Gastroesophageal sphincter (tissue), 4 donors: Measurements from ENCODE around the gene TGFBR3L. TPM values are rescaled to one million over a fixed set of nuclear protein-coding genes. Genes with fewer than 3 reads are reported as not detected.

Experiments
- ATAC-seq: fragments of 150-250 bp; one replicate; pipeline ENCODE4 v1.9.1; 2016; ENCODE audit warnings: mild to moderate bottlenecking, moderate library complexity
- H3K27ac ChIP-seq, 4 donors: fragments of 200-600 bp; sonication (generic) in 3 of 4; 1 replicate in 3 of 4; 2 replicates in 1 of 4; pipeline ENCODE4 v1.5.1; 2016 to 2019
- H3K27me3 ChIP-seq: fragments of 200-600 bp; sonication (generic); one replicate; pipeline ENCODE4 v1.5.1; 2019
- H3K36me3 ChIP-seq, 2 donors: fragments of 200-600 bp; sonication (generic); one replicate each; pipeline ENCODE4 v1.5.1; 2019; ENCODE audit warnings: control low read depth in 1 of 2
- H3K4me1 ChIP-seq, 3 donors: fragments of 200-600 bp; sonication (generic); 1 replicate in 2 of 3; 2 replicates in 1 of 3; pipeline ENCODE4 v1.5.1; 2016 to 2019; ENCODE audit warnings: control low read depth in 2 of 3
- H3K4me3 ChIP-seq, 2 donors: fragments of 200-600 bp; sonication (generic); one replicate each; pipeline ENCODE4 v1.5.1; 2019; ENCODE audit warnings: mild to moderate bottlenecking in 1 of 2, moderate library complexity in 1 of 2
- H3K9me3 ChIP-seq, 3 donors: fragments of 200-600 bp; sonication (generic); one replicate each; pipeline ENCODE4 v1.5.1; 2017 to 2019; ENCODE audit warnings: control low read depth in 2 of 3
- EP300 ChIP-seq: sonication (generic); formaldehyde crosslinking; IDR thresholded peaks from one replicate; pipeline ENCODE4 v1.6.1; 2017; ENCODE audit warnings: antibody characterized with exemption, mild to moderate bottlenecking
- POLR2A ChIP-seq, 2 donors: fragments of 450-650 bp; IDR thresholded peaks; one replicate each; pipeline ENCODE4 v1.6.1; 2017; ENCODE audit warnings: antibody characterized with exemption in 2 of 2, mild to moderate bottlenecking in 2 of 2, moderate library complexity in 1 of 2
- POLR2AphosphoS5 ChIP-seq: sonication (generic); formaldehyde crosslinking; IDR thresholded peaks from one replicate; pipeline ENCODE4 v1.6.1; 2017; ENCODE audit warnings: antibody characterized with exemption
- WGBS, 2 donors: methylation state at CpG; one replicate each; pipeline ENCODE4 v1.1.5; 2018; ENCODE audit warnings: low coverage in 1 of 2; 5-methylcytosine and 5-hydroxymethylcytosine counted together
- total RNA-seq, 4 donors: library from RNA; depleted of rRNA; stranded (reverse); fragments of >200 nt; gene quantifications; one replicate each; pipeline ENCODE4 v1.1.0, GENCODE V29; 2016
- TF ChIP-seq, protein P1 (sequence below), 4 experiments: fragments of 200-600 bp in 2 of 4; fragments of 450-650 bp in 2 of 4; sonication (generic) in 1 of 4; IDR thresholded peaks; one replicate each; pipeline ENCODE4 v1.5.1; 2017 to 2019; ENCODE audit warnings: antibody characterized with exemption in 4 of 4, mild to moderate bottlenecking in 2 of 4, moderate library complexity in 2 of 4

The TGFBR3L gene
- total RNA-seq, 4 donors from 2014 or later, result 2.8 to 8.5 (median 5.4) TPM

DNA sequence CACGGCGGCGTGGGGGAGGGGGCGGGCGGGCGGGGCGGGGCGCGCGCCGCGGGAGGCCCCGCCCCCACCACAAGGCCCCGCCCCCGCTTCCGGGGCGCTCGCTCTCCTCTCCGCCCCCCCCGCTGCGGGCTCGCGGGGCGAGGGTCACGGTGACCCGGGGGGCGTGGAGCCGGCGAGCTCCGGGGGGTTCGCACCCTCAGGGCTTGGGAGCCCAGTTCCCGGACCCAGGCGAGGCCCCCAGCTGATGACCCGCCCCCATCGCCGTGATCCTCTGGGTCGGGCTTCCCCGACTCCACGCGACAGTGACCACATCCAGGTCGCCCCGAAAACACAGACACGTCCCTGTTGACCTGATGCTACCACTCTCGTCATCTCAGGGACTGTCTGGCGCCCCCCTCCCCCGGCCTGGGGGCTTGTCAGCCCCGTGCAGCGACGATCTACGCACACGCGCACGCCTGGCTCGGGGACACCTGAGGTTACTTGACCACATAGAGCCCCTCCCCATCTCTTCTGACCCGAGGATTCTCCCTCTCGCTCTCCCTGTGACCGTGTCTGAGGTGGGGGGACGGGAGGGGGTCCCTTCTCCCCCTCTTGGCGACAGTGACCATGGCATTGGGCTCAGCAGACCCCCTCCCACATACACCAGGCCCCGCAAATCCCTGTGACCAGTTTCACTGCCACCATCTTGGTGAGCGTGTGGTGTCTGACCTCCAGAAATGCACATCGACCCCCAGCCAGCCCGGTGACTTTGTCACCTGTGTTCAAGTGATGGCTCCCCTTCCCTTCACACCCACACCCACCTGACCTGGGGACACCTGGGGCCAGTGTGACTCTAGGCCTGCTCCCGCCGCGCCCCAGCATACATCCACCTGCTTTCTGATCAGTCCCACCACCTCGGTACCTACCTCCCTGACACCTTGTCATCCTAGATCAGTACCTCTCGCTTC is 10.3 kb upstream of the TGFBR3L start:
- 55% methylated on average over 10 of the region's 68 CpGs; no CpG with 5 or more reads in 1 of the 2 donors for WGBS, 2 donors
- no peaks in the 10 kb centered on the region for H3K9me3 ChIP-seq
- H3K4me3 ChIP-seq, result peak overlapping the region; percentile 91 to 95
- H3K27me3 ChIP-seq, result peaks cover 12% of the 10 kb centered on the region
- peak overlapping the region; percentile 59 to 94 (median 90) for H3K27ac ChIP-seq
- no peak for TF ChIP-seq POLR2AphosphoS5
- TF ChIP-seq EP300, result no peak
- TF ChIP-seq, protein P1, sequence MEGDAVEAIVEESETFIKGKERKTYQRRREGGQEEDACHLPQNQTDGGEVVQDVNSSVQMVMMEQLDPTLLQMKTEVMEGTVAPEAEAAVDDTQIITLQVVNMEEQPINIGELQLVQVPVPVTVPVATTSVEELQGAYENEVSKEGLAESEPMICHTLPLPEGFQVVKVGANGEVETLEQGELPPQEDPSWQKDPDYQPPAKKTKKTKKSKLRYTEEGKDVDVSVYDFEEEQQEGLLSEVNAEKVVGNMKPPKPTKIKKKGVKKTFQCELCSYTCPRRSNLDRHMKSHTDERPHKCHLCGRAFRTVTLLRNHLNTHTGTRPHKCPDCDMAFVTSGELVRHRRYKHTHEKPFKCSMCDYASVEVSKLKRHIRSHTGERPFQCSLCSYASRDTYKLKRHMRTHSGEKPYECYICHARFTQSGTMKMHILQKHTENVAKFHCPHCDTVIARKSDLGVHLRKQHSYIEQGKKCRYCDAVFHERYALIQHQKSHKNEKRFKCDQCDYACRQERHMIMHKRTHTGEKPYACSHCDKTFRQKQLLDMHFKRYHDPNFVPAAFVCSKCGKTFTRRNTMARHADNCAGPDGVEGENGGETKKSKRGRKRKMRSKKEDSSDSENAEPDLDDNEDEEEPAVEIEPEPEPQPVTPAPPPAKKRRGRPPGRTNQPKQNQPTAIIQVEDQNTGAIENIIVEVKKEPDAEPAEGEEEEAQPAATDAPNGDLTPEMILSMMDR (IDR thresholded peaks at IDR 0.05), result no peak
- TF ChIP-seq POLR2A (IDR thresholded peaks at IDR 0.05), result no peak
- H3K4me1 ChIP-seq, result peaks cover 4 to 61% (median 32%) of the 10 kb centered on the region in 3 donors
- ATAC-seq, result peak; percentile 37
- peaks cover 0 to 41% of the 10 kb centered on the region in 2 donors for H3K36me3 ChIP-seq

DNA sequence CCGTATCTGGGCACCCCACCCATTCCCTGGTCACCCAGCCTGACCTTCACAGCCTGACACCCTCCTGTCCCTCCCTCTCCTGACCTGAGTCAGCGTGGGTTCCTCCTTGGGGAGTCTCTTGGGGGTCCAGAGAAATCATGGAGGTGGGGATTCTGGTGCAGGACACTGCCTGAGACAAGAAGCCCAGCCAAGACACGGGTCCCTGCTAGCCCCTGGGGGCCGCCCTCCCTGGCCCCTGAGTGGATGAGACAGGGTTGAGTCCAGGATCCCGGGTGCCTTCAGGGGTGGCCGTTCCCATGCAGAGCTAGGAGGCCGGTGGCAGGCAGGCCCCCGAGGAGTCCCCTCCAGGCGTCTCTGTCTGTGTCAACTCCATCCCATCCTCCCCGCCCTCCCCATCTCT is 9.4 kb upstream of the TGFBR3L start:
- TF ChIP-seq POLR2AphosphoS5, result no peak
- TF ChIP-seq, protein P1 (IDR thresholded peaks at IDR 0.05), result no peak
- TF ChIP-seq EP300, result no peak
- TF ChIP-seq POLR2A (IDR thresholded peaks at IDR 0.05), result no peak
- Histone ChIP-seq H3K36me3 (peaks cover 0 to 50% of the 10 kb centered on the region in 2 donors), H3K9me3 (no peaks in the 10 kb centered on the region), H3K27ac (no peak overlapping the region), H3K4me1 (peaks cover 4 to 61% (median 32%) of the 10 kb centered on the region in 3 donors), H3K4me3 (peak overlapping the region in 1 of 2 donors; percentile 95), H3K27me3 (peaks cover 3% of the 10 kb centered on the region)
- 49 to 58% methylated on average over 2 to 4 of the region's 10 CpGs for WGBS, 2 donors
- ATAC-seq, result no peak

DNA sequence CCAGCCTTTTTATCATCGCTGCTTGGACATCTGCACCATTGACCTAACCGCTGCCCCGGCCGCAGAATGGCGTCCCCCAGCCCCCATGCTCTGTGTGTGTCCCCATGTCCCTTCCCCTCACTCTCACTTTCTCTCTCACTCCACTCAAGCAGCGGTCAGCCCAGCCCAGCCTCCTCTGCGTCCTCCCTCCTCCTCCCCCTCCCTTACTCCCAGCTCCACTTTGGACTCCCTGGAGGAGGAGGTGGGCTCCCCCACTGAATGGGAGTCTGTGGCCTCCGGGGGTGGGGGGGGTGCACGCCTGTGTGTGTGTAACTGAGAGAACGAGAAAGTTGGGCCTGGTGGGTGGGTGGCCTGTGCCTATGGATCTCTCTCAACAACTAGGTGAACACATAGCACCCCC is 8.8 kb upstream of the TGFBR3L start:
- 84% methylated on average over 6 of the region's 10 CpGs; no CpG with 5 or more reads in 1 of the 2 donors for WGBS, 2 donors
- peaks cover 4 to 61% (median 32%) of the 10 kb centered on the region in 3 donors for H3K4me1 ChIP-seq
- H3K27ac ChIP-seq, result no peak overlapping the region
- H3K27me3 ChIP-seq, result no peaks in the 10 kb centered on the region
- TF ChIP-seq POLR2A (IDR thresholded peaks at IDR 0.05), result no peak
- TF ChIP-seq POLR2AphosphoS5, result no peak
- TF ChIP-seq, protein P1 (IDR thresholded peaks at IDR 0.05), result no peak
- TF ChIP-seq EP300, result no peak
- ATAC-seq, result no peak
- peaks cover 0 to 56% of the 10 kb centered on the region in 2 donors for H3K36me3 ChIP-seq
- no peak overlapping the region for H3K4me3 ChIP-seq
- H3K9me3 ChIP-seq, result no peaks in the 10 kb centered on the region

DNA sequence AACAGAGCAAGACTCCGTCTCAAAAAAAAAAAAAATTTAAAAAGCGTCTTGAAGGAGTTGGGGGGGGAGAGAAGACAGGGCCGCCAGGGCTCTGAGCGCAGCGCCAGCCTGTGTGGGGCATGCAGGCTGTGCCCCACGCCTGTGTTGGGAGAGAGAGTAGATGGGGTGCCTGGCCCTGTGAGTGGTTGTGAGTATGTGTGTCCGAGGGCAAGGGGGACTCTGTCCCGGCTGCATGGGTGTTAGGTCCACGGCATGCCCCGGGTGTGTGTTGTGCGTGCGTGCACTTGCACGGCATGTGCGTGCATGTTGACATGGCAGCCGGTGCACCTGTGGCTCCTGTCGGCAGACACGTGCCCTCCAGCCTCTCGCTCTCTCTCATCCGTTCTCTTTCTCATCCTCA is 7.5 kb upstream of the TGFBR3L start:
- H3K4me1 ChIP-seq, result peaks cover 4 to 61% (median 32%) of the 10 kb centered on the region in 3 donors
- H3K27me3 ChIP-seq, result no peaks in the 10 kb centered on the region
- peaks cover 0 to 69% of the 10 kb centered on the region in 2 donors for H3K36me3 ChIP-seq
- no peak for ATAC-seq
- H3K4me3 ChIP-seq, result no peak overlapping the region
- H3K9me3 ChIP-seq, result no peaks in the 10 kb centered on the region
- TF ChIP-seq POLR2A (IDR thresholded peaks at IDR 0.05) (no peak), EP300 (no peak), POLR2AphosphoS5 (no peak)
- TF ChIP-seq, protein P1 (IDR thresholded peaks at IDR 0.05), result no peak
- WGBS, 2 donors, result 86 to 92% methylated on average over 9 to 19 of the region's 19 CpGs
- H3K27ac ChIP-seq, result no peak overlapping the region
